Diencephalon (tissue), 1 donor: ENCODE results near the gene BBLN. TPM values are rescaled to one million over a fixed set of nuclear protein-coding genes. Genes with fewer than 3 reads are reported as not detected.

ENCODE experiments used
- total RNA-seq: library from RNA; depleted of rRNA; stranded (reverse); fragments of >200 nt; gene quantifications from one replicate; pipeline ENCODE4 v1.2.3, GENCODE V29; 2014

Gene BBLN, protein sequence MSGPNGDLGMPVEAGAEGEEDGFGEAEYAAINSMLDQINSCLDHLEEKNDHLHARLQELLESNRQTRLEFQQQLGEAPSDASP
- 62.7 TPM for total RNA-seq

DNA sequence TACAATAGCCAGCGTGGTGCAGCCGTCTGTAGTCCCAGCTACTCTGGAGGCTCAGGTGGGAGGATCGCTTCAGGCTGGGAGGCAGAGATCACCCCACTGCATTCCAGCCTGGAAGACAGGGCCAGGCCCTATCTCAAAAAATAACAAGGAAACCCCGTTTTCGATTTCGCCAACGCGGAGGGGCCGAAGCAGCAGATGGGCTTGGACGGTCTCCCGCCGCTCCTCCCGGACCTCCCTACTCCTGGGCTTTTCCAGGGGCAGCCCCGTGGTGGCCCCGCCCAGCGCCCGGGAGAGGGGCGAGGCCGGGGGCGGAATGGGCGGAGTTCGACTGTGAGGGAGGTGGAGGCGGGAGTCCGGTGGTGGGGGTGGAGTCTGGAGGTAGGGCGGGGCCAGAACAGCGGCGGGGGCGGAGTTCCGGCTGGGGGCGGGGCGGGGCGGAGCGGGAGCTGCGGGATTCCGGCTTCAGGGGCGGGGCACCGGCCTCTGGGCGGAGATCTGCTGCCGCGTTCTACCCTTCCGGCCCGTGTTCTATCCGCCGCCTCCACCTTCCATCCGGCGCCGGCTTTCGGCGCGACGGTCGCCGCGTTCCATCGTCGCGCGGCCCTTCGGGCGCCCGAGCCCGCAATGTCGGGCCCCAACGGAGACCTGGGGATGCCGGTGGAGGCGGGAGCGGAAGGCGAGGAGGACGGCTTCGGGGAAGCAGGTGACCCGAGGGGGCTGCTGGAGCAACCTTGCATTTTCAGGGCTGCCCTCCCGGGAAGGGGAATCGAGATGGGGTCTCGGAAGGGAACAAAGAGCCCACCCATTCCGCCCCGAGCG lies at the start of gene BBLN:
TSS of gene BBLN (plus strand) at position 482 of the 819 bp plus-strand sequence. CDS start at position 625, 143 bp downstream.

DNA sequence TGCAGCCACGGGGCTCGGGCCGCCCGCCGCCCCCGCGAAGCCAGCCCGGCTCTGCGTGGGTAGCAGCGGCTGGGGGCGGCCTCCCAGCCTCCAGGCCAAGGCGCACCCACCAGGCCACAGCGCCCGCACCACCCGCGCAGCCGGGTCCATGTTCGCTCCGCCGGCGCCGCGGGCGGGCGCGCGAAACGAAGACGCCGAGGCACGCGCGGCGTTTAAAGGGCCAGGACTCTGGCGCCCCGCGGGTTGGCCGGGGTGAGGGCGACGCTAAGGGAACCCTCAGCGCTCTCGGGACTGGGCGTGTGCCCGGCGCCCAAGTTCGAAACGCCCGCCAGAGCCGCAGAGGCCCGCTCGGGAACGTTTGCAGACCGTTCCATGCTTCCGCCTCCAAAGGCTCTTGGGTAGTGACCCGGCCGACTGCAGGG lies 32.5 kb upstream of the BBLN start, which contains the start of gene PTGES2:
TSS of gene PTGES2 (minus strand) at position 162 of the 422 bp plus-strand sequence. CDS start at position 150, 12 bp downstream.

DNA sequence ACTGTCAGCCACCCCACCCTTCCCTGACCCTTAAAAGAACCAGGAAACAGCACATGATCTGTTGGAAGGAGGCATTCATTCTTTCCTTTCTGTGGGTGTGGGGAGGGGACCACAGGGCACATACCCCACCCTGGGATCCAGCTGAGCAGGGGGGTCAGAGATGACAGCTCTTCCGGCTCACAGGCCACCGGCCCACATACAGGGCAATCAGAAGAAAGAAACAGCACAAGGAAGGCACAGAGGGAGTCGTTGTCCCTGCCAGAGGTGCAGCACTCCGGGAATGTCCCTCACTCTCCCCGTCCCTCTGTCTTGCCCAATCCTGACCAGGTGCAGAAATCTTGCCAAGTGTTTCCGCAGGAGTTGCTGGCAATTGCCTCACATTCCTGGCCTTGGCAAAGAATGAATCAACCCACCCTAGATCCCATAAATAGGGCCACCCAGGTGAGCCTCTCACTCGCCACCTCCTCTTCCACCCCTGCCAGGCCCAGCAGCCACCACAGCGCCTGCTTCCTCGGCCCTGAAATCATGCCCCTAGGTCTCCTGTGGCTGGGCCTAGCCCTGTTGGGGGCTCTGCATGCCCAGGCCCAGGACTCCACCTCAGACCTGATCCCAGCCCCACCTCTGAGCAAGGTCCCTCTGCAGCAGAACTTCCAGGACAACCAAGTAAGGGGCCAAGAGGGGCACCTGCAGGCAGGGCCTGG lies 10.9 kb upstream of the BBLN start, which contains the start of gene LCN2:
TSS of gene LCN2 (plus strand) at position 453 of the 701 bp plus-strand sequence. CDS start at position 526, 73 bp downstream.

GRCh38 chr9:128191406-128192046 lies 31.5 kb downstream of the BBLN start, which contains the start of gene CIZ1:
TSS of gene CIZ1 (minus strand) at chr9:128191572. CDS start at chr9:128190857, 715 bp downstream.

GRCh38 chr9:128203024-128203706 lies 43.1 kb downstream of the BBLN start, which contains the start of gene DNM1:
TSS of gene DNM1 (plus strand) at chr9:128203379. CDS start at chr9:128203471, 92 bp downstream.

Other genes starting within 250 kb of the BBLN start
- 9.9 TPM for gene ST6GALNAC4, start 243.2 kb upstream of the BBLN start, total RNA-seq
- gene PIP5KL1, start 229.5 kb upstream of the BBLN start, total RNA-seq: 11.5 TPM
- 15.5 TPM for gene DPM2, start 222.4 kb upstream of the BBLN start, total RNA-seq
- gene EEIG1, start 179.3 kb upstream of the BBLN start, total RNA-seq: 6.9 TPM
- gene NAIF1, start 92.9 kb upstream of the BBLN start, total RNA-seq: 7.4 TPM
- gene SLC25A25, start 92.0 kb upstream of the BBLN start, total RNA-seq: 35.8 TPM
- 56.5 TPM for gene PTGES2, start 32.5 kb upstream of the BBLN start, total RNA-seq
- gene LCN2, start 10.8 kb upstream of the BBLN start, total RNA-seq: not detected
- gene CIZ1, start 31.3 kb downstream of the BBLN start, total RNA-seq: 22.6 TPM
- gene DNM1, start 43.1 kb downstream of the BBLN start, total RNA-seq: 155 TPM
- gene GOLGA2, start 115.7 kb downstream of the BBLN start, total RNA-seq: 61.8 TPM
- 8.5 TPM for gene SWI5, start 116.0 kb downstream of the BBLN start, total RNA-seq
- gene TRUB2, start 162.2 kb downstream of the BBLN start, total RNA-seq: 18.0 TPM
- gene COQ4, start 162.6 kb downstream of the BBLN start, total RNA-seq: 24.9 TPM
- 44.3 TPM for gene SLC27A4, start 180.3 kb downstream of the BBLN start, total RNA-seq
- 20.1 TPM for gene URM1, start 211.1 kb downstream of the BBLN start, total RNA-seq